Activated CD4-positive, CD25-positive, alpha-beta regulatory T cell (primary cell): ENCODE results near the gene PPP1R14B.

Experiments used
- DNase-seq, 4 experiments: peaks; one replicate each; lab custom pipeline; 2025; lab: John Stamatoyannopoulos, UW

The PPP1R14B gene

GRCh38 chr11:64281957-64282770 is 35.4 kb upstream of the PPP1R14B start:
- no peak for DNase-seq

DNA sequence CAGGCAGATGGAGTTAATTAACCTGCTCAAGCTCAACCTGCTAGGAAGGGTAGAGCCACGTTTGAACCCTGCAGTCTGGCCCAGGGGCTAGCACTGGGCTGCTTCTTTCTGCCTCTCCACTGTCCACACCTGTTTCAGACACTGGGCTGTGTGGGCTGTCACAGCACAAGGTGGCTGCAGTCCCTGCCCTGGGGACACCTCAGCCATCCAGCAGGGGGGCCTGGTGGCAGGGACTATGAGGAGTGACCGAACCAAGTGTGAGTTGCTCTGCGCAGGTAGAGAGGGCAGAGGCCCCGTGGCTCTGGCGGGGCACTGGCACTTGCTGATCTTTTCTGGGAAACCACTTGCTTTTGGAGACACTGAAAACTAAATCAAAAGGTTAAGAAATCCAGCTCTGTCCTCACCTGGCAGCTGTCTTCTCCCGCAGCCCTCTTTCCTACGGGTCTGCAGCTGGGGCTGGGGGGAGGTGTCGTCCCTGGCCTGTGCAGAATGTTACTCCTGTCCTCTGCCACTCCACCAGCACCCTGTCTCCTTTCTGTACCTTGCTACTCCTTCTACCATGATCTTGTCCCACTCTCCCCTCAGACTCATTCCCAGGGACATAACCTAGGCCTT is 31.9 kb upstream of the PPP1R14B start:
- DNase-seq: no peak

DNA sequence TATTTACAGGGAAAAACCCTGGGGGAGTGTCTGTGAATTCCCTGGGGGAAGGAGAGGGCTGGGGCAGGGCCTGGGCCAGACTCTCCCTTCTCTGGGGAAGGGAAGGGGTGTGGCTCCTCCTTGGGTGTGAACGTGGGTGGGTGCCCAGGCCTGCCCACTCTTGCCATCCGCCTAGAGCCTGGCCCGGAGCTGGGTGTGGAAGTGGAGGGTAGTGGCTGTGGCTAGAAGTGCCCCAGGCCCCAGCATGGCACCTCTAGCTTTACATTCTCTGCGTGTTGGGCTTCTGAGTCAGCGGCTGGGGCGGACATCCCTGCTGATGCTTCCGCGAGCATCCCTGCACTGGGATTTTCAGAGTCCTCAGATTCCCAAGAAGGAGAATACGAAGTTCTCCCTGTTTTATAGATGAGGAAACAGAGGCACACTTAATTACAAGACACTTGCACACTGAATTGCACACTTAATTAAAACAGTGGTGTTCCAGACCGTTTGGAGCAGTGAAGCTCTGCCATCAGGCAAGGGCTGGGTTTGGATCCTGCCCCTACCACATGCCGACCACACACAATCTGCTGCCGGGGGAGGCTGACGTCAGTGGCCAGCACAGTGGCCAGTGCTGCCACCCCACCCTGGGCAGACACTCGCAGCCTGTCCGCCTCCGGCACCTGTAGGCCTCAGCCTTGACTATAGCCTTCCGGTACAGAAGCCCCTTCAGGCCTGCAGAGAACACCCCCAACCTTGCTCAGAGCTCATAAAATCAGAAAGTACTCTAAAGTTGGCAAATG is 30.1 kb upstream of the PPP1R14B start:
- DNase-seq: no peak

GRCh38 chr11:64275841-64276240 is 29.1 kb upstream of the PPP1R14B start:
- no peak for DNase-seq

DNA sequence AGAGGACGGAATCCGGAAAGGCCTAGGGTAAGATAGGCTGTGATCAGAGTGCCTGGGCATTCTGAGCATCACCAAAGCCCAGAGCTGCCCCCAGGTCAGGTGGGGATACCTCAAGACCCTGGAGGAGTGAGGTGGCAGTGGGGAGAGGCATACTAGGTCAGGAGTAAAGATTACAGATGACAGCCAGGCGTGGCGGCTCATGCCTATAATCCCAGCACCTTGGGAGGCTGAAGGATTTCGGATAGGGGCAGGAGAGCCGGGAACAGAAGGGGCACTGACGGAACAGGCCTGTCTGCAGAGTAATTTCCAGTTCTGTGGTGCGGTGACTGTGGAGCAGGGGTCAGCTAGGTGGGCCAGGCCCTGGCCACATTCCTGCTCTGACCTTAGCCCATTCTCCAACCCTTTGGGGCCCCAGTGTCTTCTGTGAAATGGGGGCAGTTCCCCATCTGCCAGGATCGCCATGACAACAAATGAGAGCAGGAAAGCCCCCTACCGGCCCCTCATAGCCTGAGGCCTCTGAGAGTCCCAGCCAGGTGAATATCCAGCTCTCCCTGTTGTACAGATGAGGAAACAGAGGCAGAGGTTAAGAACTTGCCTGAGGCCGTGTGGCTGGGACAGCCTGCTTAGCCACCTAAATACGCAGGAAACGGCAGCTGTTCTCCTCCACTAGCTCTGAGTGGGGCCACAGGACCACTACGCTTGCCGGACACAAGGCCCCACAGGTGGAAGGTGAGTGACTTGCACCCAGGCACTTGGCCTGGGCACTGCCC is 28.5 kb upstream of the PPP1R14B start:
- no peak for DNase-seq

DNA sequence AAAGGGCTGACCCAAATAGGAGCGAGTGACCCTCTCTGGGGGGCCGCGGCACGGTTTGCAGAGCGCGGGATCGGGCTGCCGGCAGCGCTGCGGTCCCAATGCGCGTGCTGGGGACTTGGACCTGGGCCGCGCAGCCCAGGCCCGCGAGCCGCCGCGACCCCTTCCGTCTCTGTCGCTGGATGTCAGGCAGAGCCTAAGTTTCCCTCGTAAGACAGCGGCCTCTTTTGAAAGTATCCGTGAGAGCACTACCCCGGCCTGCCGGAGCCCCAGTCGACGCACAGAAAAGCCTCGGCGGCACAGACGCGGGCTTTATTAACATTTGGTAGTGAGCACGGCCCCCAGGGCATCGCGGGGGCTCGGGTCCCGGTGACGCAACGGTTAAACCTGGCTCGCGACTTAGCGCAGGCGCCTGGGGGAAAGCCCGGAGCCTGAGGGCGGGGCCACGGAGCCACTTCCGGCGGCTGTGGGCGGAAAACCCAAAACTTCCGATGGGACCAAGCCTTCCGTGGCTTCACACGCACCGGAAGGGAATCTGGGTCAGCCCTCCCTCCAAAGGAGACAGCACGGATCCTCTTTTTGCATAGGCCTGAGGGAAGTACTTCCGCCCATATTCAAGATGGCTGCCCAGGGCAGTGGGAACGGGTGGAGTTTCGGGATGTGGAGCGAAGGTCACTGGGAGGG is 22.9 kb upstream of the PPP1R14B start:
- DNase-seq: peak; percentile 92 to 94 (median 93)

DNA sequence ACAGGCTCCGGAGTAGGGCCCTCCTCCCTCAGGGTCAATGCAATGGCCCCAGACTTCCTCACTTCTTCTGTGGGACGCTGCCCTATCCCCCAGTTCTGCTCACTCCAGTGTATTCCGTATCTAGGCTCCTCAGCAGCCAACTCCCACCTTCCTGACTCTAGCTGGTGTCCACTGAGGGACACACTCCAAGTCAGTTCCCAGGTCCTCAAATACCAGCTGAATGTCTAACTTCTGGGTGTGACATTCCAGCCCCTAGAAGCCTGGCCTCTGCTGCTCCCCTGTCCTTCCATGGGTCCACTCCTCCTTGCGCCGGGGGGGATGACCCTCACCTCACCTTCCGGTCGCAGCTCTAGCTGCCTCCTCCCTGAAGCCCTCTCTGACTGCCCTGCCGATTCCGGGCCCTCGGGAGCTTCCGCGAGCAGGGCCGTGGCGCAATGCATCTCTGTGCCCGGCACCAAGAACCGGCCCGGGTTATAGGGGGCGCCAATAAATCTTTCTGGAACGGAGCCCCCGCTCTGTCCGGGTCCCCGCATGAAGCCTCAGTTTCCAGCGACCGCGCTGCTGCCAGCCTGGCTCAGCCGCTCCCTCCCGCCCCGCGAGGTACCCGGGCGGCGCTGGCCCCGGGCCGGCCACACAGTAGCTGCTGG is 22.3 kb upstream of the PPP1R14B start:
- peak in 1 of 4 experiments; percentile 25 for DNase-seq

- DNase-seq: no peak
These were observed 21.5 kb upstream of the PPP1R14B start for GRCh38 chr11:64268025-64268892.

GRCh38 chr11:64267207-64267945 is 20.6 kb upstream of the PPP1R14B start:
- no peak for DNase-seq

GRCh38 chr11:64266339-64266738 is 19.6 kb upstream of the PPP1R14B start:
- no peak for DNase-seq

DNA sequence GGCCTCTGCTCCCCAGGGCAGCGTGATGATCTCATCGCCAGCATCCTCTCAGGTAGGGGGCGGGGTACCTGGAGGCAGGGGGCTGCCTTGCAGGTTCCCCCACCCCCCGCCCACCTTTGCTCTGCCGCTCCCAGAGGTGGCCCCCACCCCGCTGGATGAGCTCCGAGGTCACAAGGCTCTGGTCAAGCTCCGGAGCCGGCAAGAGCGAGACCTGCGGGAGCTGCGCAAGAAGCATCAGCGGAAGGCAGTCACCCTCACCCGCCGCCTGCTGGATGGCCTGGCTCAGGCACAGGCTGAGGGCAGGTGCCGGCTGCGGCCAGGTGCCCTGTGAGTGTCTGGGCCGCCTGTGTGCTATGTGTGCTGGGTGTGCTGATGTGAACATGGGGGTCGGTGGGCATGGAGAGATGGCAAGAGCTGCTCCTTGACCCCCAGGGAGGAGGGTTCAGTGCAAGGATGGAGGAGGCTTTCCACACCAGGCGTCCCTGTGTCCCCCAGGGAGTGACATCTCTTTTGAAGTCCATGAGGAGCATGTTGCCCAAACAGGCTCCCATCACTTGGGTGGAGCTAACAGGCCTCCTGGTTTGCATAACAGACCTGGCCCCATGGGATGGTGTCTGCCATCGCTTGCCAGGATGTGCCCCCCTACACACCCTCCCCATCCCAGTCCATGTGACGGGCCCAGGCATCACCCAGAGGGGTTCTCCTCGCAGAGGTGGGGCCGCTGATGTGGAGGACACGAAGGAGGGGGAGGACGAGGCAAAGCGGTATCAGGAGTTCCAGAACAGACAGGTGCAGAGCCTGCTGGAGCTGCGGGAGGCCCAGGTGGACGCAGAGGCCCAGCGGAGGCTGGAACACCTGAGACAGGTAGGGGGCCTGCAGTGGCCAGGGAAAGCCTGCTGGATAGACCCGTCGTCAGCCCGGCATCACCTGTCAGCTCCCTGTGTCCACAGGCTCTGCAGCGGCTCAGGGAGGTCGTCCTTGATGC is 18.7 kb upstream of the PPP1R14B start:
- DNase-seq: no peak

GRCh38 chr11:64264371-64264852 is 17.7 kb upstream of the PPP1R14B start:
- no peak for DNase-seq

DNA sequence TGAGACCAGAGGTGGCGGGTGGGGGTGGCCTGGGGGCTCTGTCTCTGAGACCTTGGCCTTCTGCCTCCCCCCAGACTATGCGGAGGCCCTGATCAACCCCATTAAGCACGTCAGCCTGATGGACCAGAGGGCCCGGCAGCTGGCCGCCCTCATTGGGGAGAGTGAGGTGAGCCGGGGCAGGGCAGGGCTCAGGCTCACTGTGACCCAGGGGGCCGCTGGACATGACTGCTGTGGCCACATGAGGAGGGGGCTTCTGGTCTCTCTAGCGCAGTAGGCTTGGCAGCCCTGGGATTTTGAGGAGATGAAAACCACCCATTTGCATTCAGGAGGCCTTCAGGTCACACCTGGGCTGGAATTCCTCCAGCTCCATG is 17.2 kb upstream of the PPP1R14B start:
- no peak for DNase-seq

- no peak for DNase-seq
These were observed 16.5 kb upstream of the PPP1R14B start for GRCh38 chr11:64263021-64263946.

DNA sequence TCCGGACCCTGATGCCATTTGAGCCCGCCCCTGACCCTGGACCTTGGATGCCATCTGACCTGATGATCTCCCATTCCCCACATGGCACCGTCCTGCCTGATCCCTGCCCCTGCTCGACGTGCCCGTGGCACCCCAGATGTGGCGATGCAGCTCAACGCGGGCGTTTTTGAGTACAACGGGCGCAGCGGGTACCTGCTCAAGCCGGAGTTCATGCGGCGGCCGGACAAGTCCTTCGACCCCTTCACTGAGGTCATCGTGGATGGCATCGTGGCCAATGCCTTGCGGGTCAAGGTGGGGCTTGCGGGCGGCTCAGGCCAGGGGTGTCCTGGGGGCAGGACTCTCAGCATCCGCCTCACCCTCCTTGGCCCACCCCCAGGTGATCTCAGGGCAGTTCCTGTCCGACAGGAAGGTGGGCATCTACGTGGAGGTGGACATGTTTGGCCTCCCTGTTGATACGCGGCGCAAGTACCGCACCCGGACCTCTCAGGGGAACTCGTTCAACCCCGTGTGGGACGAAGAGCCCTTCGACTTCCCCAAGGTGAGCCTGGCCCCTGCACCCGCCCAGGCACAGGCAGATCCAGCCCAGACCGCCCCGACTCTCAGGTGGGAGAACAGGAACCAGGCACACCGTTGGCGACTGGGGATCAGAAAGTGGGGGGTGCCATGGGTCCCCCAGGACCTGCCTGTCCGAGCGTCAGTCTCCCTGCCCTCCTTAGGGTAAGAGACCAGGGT is 15.7 kb upstream of the PPP1R14B start:
- no peak for DNase-seq

- DNase-seq: no peak
These were observed 14.9 kb upstream of the PPP1R14B start for GRCh38 chr11:64261556-64262080.
